Measurements from ENCODE around the gene CXCR5.

CXCR5 gene

GRCh38 chr11:118885831-118886565 is 2.3 kb downstream of the CXCR5 start:
- Histone ChIP-seq H3K27me3 (no peaks in the 10 kb centered on the region), H3K36me3 (no peaks in the 10 kb centered on the region), H3K27ac (no peak overlapping the region), H3K4me3 (ENCODE audit: low read depth in 1 of 2, low read length in 1 of 2) (no peak overlapping the region), H3K9me3 (no peaks in the 10 kb centered on the region), H3K4me1 (ENCODE audit: control insufficient read depth in 1 of 2, insufficient read depth in 1 of 2, low read depth in 1 of 2, low read length in 1 of 2) (peaks cover 16 to 32% of the 10 kb centered on the region in 2 experiments)
- TF ChIP-seq CTCF (IDR thresholded peaks at IDR 0.05) = no peak

DNA sequence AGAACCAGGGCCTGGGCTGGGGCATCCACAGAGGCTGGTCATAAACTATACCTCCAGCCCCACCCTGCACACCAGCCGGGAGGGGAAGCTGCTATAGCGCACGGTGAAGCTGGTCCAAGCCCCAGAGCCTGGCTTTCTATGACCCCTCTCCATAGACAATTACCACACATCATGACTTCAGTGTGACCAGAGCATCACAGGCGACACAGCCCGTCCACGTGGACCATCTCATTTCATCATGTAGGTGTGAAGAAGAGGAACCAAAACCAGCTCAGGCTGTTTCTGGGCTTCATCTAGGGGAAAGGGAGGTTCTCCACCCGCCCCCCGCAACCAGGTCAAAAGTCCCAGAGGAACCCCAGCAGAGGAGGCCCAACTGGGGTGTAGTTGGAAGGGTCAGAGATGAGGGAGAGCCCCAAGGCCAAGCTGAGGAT is 3.0 kb downstream of the CXCR5 start:
- Histone ChIP-seq H3K27me3 (no peaks in the 10 kb centered on the region), H3K4me3 (ENCODE audit: low read depth in 1 of 2, low read length in 1 of 2) (no peak overlapping the region), H3K4me1 (ENCODE audit: control insufficient read depth in 1 of 2, insufficient read depth in 1 of 2, low read depth in 1 of 2, low read length in 1 of 2) (peaks cover 23 to 37% of the 10 kb centered on the region in 2 experiments), H3K9me3 (no peaks in the 10 kb centered on the region), H3K36me3 (no peaks in the 10 kb centered on the region), H3K27ac (peak overlapping the region; percentile 10)
- no peak for TF ChIP-seq CTCF (IDR thresholded peaks at IDR 0.05)

- no peak for TF ChIP-seq CTCF (IDR thresholded peaks at IDR 0.05)
- no peaks in the 10 kb centered on the region for H3K27me3 ChIP-seq
- H3K9me3 ChIP-seq = no peaks in the 10 kb centered on the region
- peaks cover 28 to 37% of the 10 kb centered on the region in 2 experiments for H3K4me1 ChIP-seq (ENCODE audit: control insufficient read depth in 1 of 2, insufficient read depth in 1 of 2, low read depth in 1 of 2, low read length in 1 of 2)
- H3K4me3 ChIP-seq (ENCODE audit: low read depth in 1 of 2, low read length in 1 of 2) = no peak overlapping the region
- H3K36me3 ChIP-seq = no peaks in the 10 kb centered on the region
- H3K27ac ChIP-seq = peak overlapping the region; percentile 10
These were observed 3.5 kb downstream of the CXCR5 start for GRCh38 chr11:118887206-118887605.

- no peak overlapping the region for H3K27ac ChIP-seq
- H3K9me3 ChIP-seq = no peaks in the 10 kb centered on the region
- H3K36me3 ChIP-seq = no peaks in the 10 kb centered on the region
- H3K27me3 ChIP-seq = no peaks in the 10 kb centered on the region
- H3K4me3 ChIP-seq (ENCODE audit: low read depth in 1 of 2, low read length in 1 of 2) = no peak overlapping the region
- peaks cover 29 to 39% of the 10 kb centered on the region in 2 experiments for H3K4me1 ChIP-seq (ENCODE audit: control insufficient read depth in 1 of 2, insufficient read depth in 1 of 2, low read depth in 1 of 2, low read length in 1 of 2)
- no peak for TF ChIP-seq CTCF (IDR thresholded peaks at IDR 0.05)
These were observed 4.7 kb downstream of the CXCR5 start for GRCh38 chr11:118888398-118888797.

GRCh38 chr11:118889797-118890196 is 6.1 kb downstream of the CXCR5 start:
- Histone ChIP-seq H3K36me3 (no peaks in the 10 kb centered on the region), H3K27me3 (no peaks in the 10 kb centered on the region), H3K9me3 (no peaks in the 10 kb centered on the region), H3K4me1 (ENCODE audit: control insufficient read depth in 1 of 2, insufficient read depth in 1 of 2, low read depth in 1 of 2, low read length in 1 of 2) (peaks cover 36 to 52% of the 10 kb centered on the region in 2 experiments), H3K4me3 (ENCODE audit: low read depth in 1 of 2, low read length in 1 of 2) (no peak overlapping the region), H3K27ac (no peak overlapping the region)
- no peak for TF ChIP-seq CTCF (IDR thresholded peaks at IDR 0.05)

All from neutrophil (primary cell).